IMR-90 (cell line): ENCODE results near the gene HCK. TPM values are rescaled to one million over a fixed set of nuclear protein-coding genes. Genes with fewer than 3 reads are reported as not detected.

Experiments used
- ATAC-seq: fragments of 200-7000 bp; cut with Tn5 transposase; 2 replicates; pipeline ENCODE4 v1.9.1; 2020; ENCODE audit warnings: low read depth, mild to moderate bottlenecking, moderate library complexity
- BruUV-seq: library from RNA; stranded (reverse); fragments of 400-500 nt; replicated peaks from 2 replicates; lab custom pipeline; 2021; lab: Mats Ljungman, UMichigan
- CTCF ChIA-PET: fragments of 300-600 bp; formaldehyde crosslinking; extraction: SDS; loops from one replicate; lab custom pipeline; 2021; ENCODE audit warnings: antibody characterized with exemption; lab: Yijun Ruan, JAX
- POLR2A ChIA-PET: fragments of 300-600 bp; sonication (Branson Sonifier 250); formaldehyde crosslinking; loops from one replicate; lab custom pipeline; 2022; ENCODE audit warnings: antibody characterized with exemption; ENCODE audit not compliant: unreplicated experiment; lab: Charles Lee
- DNase-seq: peaks from one replicate; pipeline ENCODE4 v3.0.0; 2013
- H2AFZ ChIP-seq: replicated peaks from 2 replicates; pipeline ENCODE3; 2013; ENCODE audit warnings: low read length, mild to moderate bottlenecking; ENCODE audit not compliant: poor library complexity
- H2AK5ac ChIP-seq: 2 replicates; pipeline ENCODE4 v1.6.1; 2013; ENCODE audit warnings: low read depth, low read length, inconsistent platforms
- H2AK9ac ChIP-seq: replicated peaks from 2 replicates; pipeline ENCODE3; 2013; ENCODE audit warnings: mild to moderate bottlenecking, low read depth, low read length, moderate library complexity; ENCODE audit not compliant: poor library complexity
- H2BK120ac ChIP-seq: 2 replicates; pipeline ENCODE4 v1.6.1; 2013; ENCODE audit warnings: low read depth, low read length, inconsistent platforms
- H2BK15ac ChIP-seq: 3 replicates; pipeline ENCODE4 v1.6.1; 2013; ENCODE audit warnings: low read depth, low read length, inconsistent platforms
- H2BK20ac ChIP-seq: 2 replicates; pipeline ENCODE4 v1.6.1; 2013; ENCODE audit warnings: low read depth, mild to moderate bottlenecking, inconsistent platforms, low read length, moderate library complexity
- H2BK5ac ChIP-seq: 2 replicates; pipeline ENCODE4 v1.6.1; 2013; ENCODE audit warnings: mild to moderate bottlenecking, low read depth, low read length, inconsistent platforms; ENCODE audit not compliant: poor library complexity, severe bottlenecking
- H3K14ac ChIP-seq: replicated peaks from 2 replicates; pipeline ENCODE4 v1.6.1; 2013; ENCODE audit warnings: low read depth, low read length, inconsistent platforms
- H3K18ac ChIP-seq: 2 replicates; pipeline ENCODE4 v1.6.1; 2013; ENCODE audit warnings: low read depth, low read length, control low read depth
- H3K23ac ChIP-seq: 2 replicates; pipeline ENCODE4 v1.6.1; 2013; ENCODE audit warnings: low read depth, low read length, inconsistent platforms
- H3K27ac ChIP-seq: 2 replicates; pipeline ENCODE4 v1.5.1; 2013; ENCODE audit warnings: mild to moderate bottlenecking, control low read depth, low read length; ENCODE audit not compliant: insufficient read depth
- H3K27me3 ChIP-seq: 2 replicates; pipeline ENCODE4 v1.6.1; 2013; ENCODE audit warnings: low read length; ENCODE audit not compliant: control insufficient read depth, insufficient read depth
- H3K36me3 ChIP-seq: 2 replicates; pipeline ENCODE4 v1.6.1; 2013; ENCODE audit warnings: low read length, mixed read lengths; ENCODE audit not compliant: control insufficient read depth, insufficient read depth
- H3K4ac ChIP-seq: 2 replicates; pipeline ENCODE4 v1.6.1; 2013; ENCODE audit warnings: low read depth, low read length, inconsistent platforms
- H3K4me1 ChIP-seq: 2 replicates; pipeline ENCODE4 v1.6.1; 2013; ENCODE audit warnings: low read length, mixed read lengths; ENCODE audit not compliant: control insufficient read depth, insufficient read depth
- H3K4me2 ChIP-seq: 2 replicates; pipeline ENCODE4 v1.6.1; 2013; ENCODE audit warnings: low read depth, mild to moderate bottlenecking, control low read depth, low read length, moderate library complexity
- H3K4me3 ChIP-seq: 2 replicates; pipeline ENCODE4 v1.5.1; 2013; ENCODE audit warnings: low read depth, mild to moderate bottlenecking, control low read depth, low read length, moderate library complexity; ENCODE audit not compliant: insufficient read depth
- H3K56ac ChIP-seq: 2 replicates; pipeline ENCODE4 v1.6.1; 2013; ENCODE audit warnings: low read length, inconsistent platforms; ENCODE audit not compliant: insufficient read depth; ENCODE audit errors: extremely low read depth
- H3K79me1 ChIP-seq, 2 experiments: 2 replicates each; pipeline ENCODE4 v1.6.1; 2013; ENCODE audit warnings: low read length in 2 of 2, inconsistent platforms in 1 of 2, low read depth in 1 of 2
- H3K9ac ChIP-seq: 2 replicates; pipeline ENCODE4 v1.6.1; 2013; ENCODE audit warnings: low read depth, low read length, control low read depth
- H3K9me1 ChIP-seq: 2 replicates; pipeline ENCODE4 v1.6.1; 2013; ENCODE audit warnings: low read length, inconsistent platforms; ENCODE audit not compliant: insufficient read depth
- H3K9me3 ChIP-seq: 2 replicates; pipeline ENCODE4 v1.6.1; 2013; ENCODE audit warnings: low read length; ENCODE audit not compliant: control insufficient read depth, insufficient read depth
- H4K20me1 ChIP-seq: 2 replicates; pipeline ENCODE4 v1.6.1; 2013; ENCODE audit warnings: low read length, inconsistent platforms; ENCODE audit not compliant: insufficient read depth
- H4K5ac ChIP-seq: 2 replicates; pipeline ENCODE4 v1.6.1; 2013; ENCODE audit warnings: mild to moderate bottlenecking, low read depth, low read length, control low read depth
- H4K8ac ChIP-seq, 2 experiments: 2 replicates each; pipeline ENCODE4 v1.6.1; 2013; ENCODE audit warnings: low read depth in 2 of 2, low read length in 2 of 2, control low read depth in 1 of 2, inconsistent platforms in 1 of 2
- H4K91ac ChIP-seq: 2 replicates; pipeline ENCODE4 v1.6.1; 2013; ENCODE audit warnings: low read depth, low read length, inconsistent platforms; ENCODE audit not compliant: insufficient read depth
- BHLHE40 ChIP-seq: fragments of 150-350 bp; IDR thresholded peaks from 2 replicates; pipeline ENCODE4 v1.6.1; 2016; ENCODE audit warnings: mild to moderate bottlenecking, low read depth, low read length
- CEBPB ChIP-seq: IDR thresholded peaks from 2 replicates; pipeline ENCODE4 v1.6.1; 2012; ENCODE audit warnings: low read depth, low read length, improper control_type of control experiment
- CHD1 ChIP-seq: IDR thresholded peaks from 2 replicates; pipeline ENCODE4 v1.6.1; 2012; ENCODE audit warnings: low read depth, low read length, improper control_type of control experiment
- CTCF ChIP-seq: conservative IDR thresholded peaks from 2 replicates; pipeline ENCODE4 v1.5.1; 2012; ENCODE audit warnings: mild to moderate bottlenecking, low read depth, low read length, improper control_type of control experiment
- ELK1 ChIP-seq: fragments of 150-350 bp; IDR thresholded peaks from 2 replicates; pipeline ENCODE4 v1.6.1; 2016; ENCODE audit warnings: low read depth, mild to moderate bottlenecking, low read length, moderate library complexity, borderline replicate concordance
- FOS ChIP-seq: fragments of 150-350 bp; IDR thresholded peaks from 2 replicates; pipeline ENCODE4 v1.6.1; 2016; ENCODE audit warnings: low read depth, low read length
- MAFK ChIP-seq: IDR thresholded peaks from 2 replicates; pipeline ENCODE4 v1.6.1; 2012; ENCODE audit warnings: low read depth, low read length, improper control_type of control experiment
- MAZ ChIP-seq: IDR thresholded peaks from 2 replicates; pipeline ENCODE4 v1.6.1; 2012; ENCODE audit warnings: low read depth, mild to moderate bottlenecking, low read length, improper control_type of control experiment, moderate library complexity, borderline replicate concordance
- MXI1 ChIP-seq: IDR thresholded peaks from 2 replicates; pipeline ENCODE4 v1.6.1; 2012; ENCODE audit warnings: low read depth, mild to moderate bottlenecking, low read length, moderate library complexity, borderline replicate concordance
- NFE2L2 ChIP-seq: fragments of 150-350 bp; IDR thresholded peaks from 2 replicates; pipeline ENCODE4 v1.6.1; 2016; ENCODE audit warnings: low read depth, mild to moderate bottlenecking, low read length
- POLR2A ChIP-seq: IDR thresholded peaks from 2 replicates; pipeline ENCODE4 v1.6.1; 2012; ENCODE audit warnings: mild to moderate bottlenecking, low read depth, low read length
- RAD21 ChIP-seq: IDR thresholded peaks from 2 replicates; pipeline ENCODE4 v1.6.1; 2012; ENCODE audit warnings: low read length, improper control_type of control experiment
- RCOR1 ChIP-seq: IDR thresholded peaks from 2 replicates; pipeline ENCODE4 v1.6.1; 2012; ENCODE audit warnings: mild to moderate bottlenecking, low read length, improper control_type of control experiment; ENCODE audit not compliant: insufficient replicate concordance
- RFX5 ChIP-seq: IDR thresholded peaks from 2 replicates; pipeline ENCODE4 v1.8.0; 2012; ENCODE audit warnings: low read depth, mild to moderate bottlenecking, low read length, moderate library complexity
- USF2 ChIP-seq: fragments of 150-350 bp; IDR thresholded peaks from 2 replicates; pipeline ENCODE4 v1.6.1; 2017; ENCODE audit warnings: mild to moderate bottlenecking, antibody characterized with exemption, low read length, low read depth
- WGBS, 2 experiments: methylation state at CpG; one replicate each; pipeline versions ENCODE4 v1.1.5 to v1.1.7; 2013; ENCODE audit warnings: missing lambda C conversion rate in 2 of 2; ENCODE audit not compliant: insufficient read length in 1 of 2; ENCODE audit errors: extremely low coverage in 2 of 2; 5-methylcytosine and 5-hydroxymethylcytosine counted together
- dilution Hi-C: fragments of 300-500 bp; cut with HindIII; formaldehyde crosslinking; loops from one replicate; pipeline ENCODE4 v1.14.3; 2018; ENCODE audit warnings: low sequenced_read_pairs; ENCODE audit not compliant: unreplicated experiment
- in situ Hi-C: fragments of 300-500 bp; cut with MboI; formaldehyde crosslinking; loops from 3 replicates; pipeline ENCODE4 v1.14.3; 2019; ENCODE audit warnings: low sequenced_read_pairs, inconsistent platforms, mixed read lengths
- intact Hi-C: fragments of 100-400 bp; cut with micrococcal nuclease; formaldehyde crosslinking; loops from 2 replicates; pipeline ENCODE4 v1.10.0; 2022
- polyA plus RNA-seq, 3 experiments: library from polyadenylated mRNA; depleted of rRNA; stranded (reverse); fragments of >200 nt; gene quantifications; 2 replicates each; pipeline ENCODE4 v1.2.3, GENCODE V29; 2012; ENCODE audit warnings: low replicate concordance in 1 of 3
- total RNA-seq: library from RNA; depleted of rRNA; stranded (reverse); fragments of >200 nt; gene quantifications from 2 replicates; pipeline ENCODE4 v1.2.3, GENCODE V29; 2012

The HCK gene
- total and polyA plus RNA-seq, 2 of the 4 experiments (the other 2 are of a cell fraction), result not detected

- H2BK120ac ChIP-seq, result no peak overlapping the region
- H3K4ac ChIP-seq, result no peak overlapping the region
- ATAC-seq (no peak), DNase-seq (no peak)
- H4K91ac ChIP-seq, result no peak overlapping the region
- H4K5ac ChIP-seq, result no peak overlapping the region
- no peak overlapping the region for H3K4me3 ChIP-seq
- peak overlapping the region; percentile 39 for H2AFZ ChIP-seq
- in situ Hi-C loops (no loop called here), intact Hi-C loops (no loop called here), dilution Hi-C loops (no loop called here)
- no peak for TF ChIP-seq FOS
- TF ChIP-seq MAZ, result no peak
- no peak for TF ChIP-seq POLR2A
- TF ChIP-seq RFX5, result no peak
- TF ChIP-seq RAD21, result no peak
- no peak for TF ChIP-seq USF2
- TF ChIP-seq MAFK, result no peak
- no peak for TF ChIP-seq ELK1
- TF ChIP-seq CHD1, result no peak
- no peak for TF ChIP-seq MXI1
- no peak for TF ChIP-seq CEBPB
- TF ChIP-seq NFE2L2, result no peak
- TF ChIP-seq CTCF, result no peak
- no peak for TF ChIP-seq RCOR1
- TF ChIP-seq BHLHE40, result no peak
- H2AK9ac ChIP-seq, result no peak overlapping the region
- no peak overlapping the region for H3K14ac ChIP-seq
- no peak overlapping the region for H4K8ac ChIP-seq
- no peaks in the 10 kb centered on the region for H3K9me1 ChIP-seq
- H3K27me3 ChIP-seq, result peaks cover 62% of the 10 kb centered on the region
- H2BK15ac ChIP-seq, result no peak overlapping the region
- no peak overlapping the region for H2BK20ac ChIP-seq
- no peaks in the 10 kb centered on the region for H3K79me1 ChIP-seq
- H4K20me1 ChIP-seq, result no peaks in the 10 kb centered on the region
- H2BK5ac ChIP-seq, result no peak overlapping the region
- no peak overlapping the region for H2AK5ac ChIP-seq
- H3K27ac ChIP-seq, result no peak overlapping the region
- peaks cover 7% of the 10 kb centered on the region for H3K9me3 ChIP-seq
- no peak overlapping the region for H3K56ac ChIP-seq
- H3K4me1 ChIP-seq, result no peaks in the 10 kb centered on the region
- H3K9ac ChIP-seq, result no peak overlapping the region
- no peak overlapping the region for H3K23ac ChIP-seq
- CTCF ChIA-PET, result no interaction called here
- no peaks in the 10 kb centered on the region for H3K36me3 ChIP-seq
- WGBS, 2 experiments, result 0% methylated on average over 3 of the region's 22 CpGs; no CpG with 5 or more reads in 1 of the 2 experiments
- POLR2A ChIA-PET, result no interaction called here
- H3K18ac ChIP-seq, result no peak overlapping the region
- no TSS peak for BruUV-seq
- no peak overlapping the region for H3K4me2 ChIP-seq
Observed at GRCh38 chr20:32052778-32053362, 828 bp downstream of the HCK start.
